Thyroid gland (tissue), 4 donors: ENCODE results near the gene WNT3.

Experiments used
- POLR2A ChIP-seq, 2 donors: fragments of 450-650 bp; IDR thresholded peaks; one replicate each; pipeline ENCODE4 v1.6.1; 2017; ENCODE audit warnings: antibody characterized with exemption in 2 of 2, mild to moderate bottlenecking in 2 of 2, moderate library complexity in 1 of 2
- TF ChIP-seq, protein P1 (sequence below), 6 experiments: fragments of 200-600 bp in 3 of 6; fragments of 450-650 bp in 3 of 6; sonication (generic) in 3 of 6; IDR thresholded peaks; one replicate each; pipeline ENCODE4 v1.5.1; 2016 to 2019; ENCODE audit warnings: antibody characterized with exemption in 6 of 6, mild to moderate bottlenecking in 2 of 6, inconsistent platforms in 1 of 6, moderate library complexity in 1 of 6

DNA sequence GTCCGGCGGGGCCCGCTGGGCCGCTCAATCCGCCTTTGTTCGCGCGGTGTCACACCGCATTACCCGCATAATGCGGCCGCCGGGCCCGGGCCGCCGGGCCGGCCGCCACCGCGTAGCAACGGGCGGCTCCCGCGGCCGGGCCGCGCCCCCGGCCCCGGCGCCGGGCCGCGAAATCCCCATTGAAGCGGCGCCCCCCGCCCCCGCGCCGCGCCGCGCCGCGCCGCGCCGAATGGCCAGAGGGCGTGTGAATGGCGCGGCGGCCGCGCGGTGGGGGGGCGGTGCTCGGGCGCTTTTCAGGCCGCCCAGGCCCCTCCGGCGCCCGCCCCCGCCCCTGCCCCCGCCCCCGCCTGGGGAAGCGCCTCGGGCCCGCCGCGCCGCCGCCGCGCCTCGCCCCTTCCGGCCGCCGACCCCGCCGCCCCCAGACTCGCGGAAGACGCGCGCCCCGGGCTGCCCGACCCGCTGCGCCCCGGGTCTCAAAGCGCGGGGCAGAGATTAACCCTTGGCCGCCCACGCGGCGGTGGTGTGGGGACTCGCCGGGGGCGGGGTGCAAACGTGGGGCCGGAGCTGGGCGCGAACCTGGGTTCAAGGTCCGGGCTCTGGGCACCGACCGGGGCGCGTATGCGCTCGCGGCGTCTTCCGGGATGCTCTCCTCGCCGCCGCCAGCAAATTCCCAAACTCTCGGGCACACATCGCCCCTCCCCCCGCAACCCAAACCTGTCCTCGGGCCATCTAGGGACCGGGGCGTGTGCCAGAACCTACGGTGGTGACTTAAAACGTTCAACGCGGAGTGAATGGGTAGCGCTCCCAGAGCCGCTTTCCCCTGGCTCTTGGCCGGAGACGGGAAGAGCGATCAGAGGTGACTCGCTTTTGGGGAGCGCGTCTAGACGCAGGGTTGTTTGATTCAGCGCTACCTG lies 46.7 kb downstream of the WNT3 start:
- TF ChIP-seq, protein P1, sequence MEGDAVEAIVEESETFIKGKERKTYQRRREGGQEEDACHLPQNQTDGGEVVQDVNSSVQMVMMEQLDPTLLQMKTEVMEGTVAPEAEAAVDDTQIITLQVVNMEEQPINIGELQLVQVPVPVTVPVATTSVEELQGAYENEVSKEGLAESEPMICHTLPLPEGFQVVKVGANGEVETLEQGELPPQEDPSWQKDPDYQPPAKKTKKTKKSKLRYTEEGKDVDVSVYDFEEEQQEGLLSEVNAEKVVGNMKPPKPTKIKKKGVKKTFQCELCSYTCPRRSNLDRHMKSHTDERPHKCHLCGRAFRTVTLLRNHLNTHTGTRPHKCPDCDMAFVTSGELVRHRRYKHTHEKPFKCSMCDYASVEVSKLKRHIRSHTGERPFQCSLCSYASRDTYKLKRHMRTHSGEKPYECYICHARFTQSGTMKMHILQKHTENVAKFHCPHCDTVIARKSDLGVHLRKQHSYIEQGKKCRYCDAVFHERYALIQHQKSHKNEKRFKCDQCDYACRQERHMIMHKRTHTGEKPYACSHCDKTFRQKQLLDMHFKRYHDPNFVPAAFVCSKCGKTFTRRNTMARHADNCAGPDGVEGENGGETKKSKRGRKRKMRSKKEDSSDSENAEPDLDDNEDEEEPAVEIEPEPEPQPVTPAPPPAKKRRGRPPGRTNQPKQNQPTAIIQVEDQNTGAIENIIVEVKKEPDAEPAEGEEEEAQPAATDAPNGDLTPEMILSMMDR (IDR thresholded peaks at IDR 0.05), result no peak
- no peak for TF ChIP-seq POLR2A (IDR thresholded peaks at IDR 0.05)
